ENCODE results near the gene RAB3C.

Gene RAB3C

DNA sequence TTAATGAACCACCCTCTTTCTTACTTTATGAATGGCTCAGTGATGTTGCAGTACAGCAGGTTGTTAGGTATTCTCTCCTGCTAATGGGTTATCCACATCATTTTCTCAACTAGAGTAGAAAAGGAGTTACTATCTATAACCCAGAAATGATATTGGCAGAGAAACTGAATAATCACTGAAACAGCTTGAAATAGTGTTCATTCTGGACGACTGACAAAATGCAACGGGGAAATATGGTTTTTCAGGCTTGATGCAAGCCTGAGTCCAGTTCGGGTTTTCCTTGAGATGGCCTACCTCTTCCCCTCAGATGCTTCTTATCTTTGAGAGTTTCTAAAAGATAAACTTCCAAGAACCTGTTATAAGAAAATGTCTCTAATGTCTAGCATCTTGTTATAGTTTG, 187.3 kb downstream of the RAB3C start:
- Histone ChIP-seq H3K9ac (ENCODE audit: low read length) (no peak overlapping the region), H3K36me3 (replicated peaks; ENCODE audit: insufficient read depth, low read length) (no peaks in the 10 kb centered on the region), H3K4me1 (ENCODE audit: low read length) (no peaks in the 10 kb centered on the region), H3K9me2 (replicated peaks; ENCODE audit: insufficient read depth, low read length) (no peaks in the 10 kb centered on the region), H3K27me3 (replicated peaks; ENCODE audit: insufficient read depth, low read length) (no peaks in the 10 kb centered on the region), H3K9me3 (replicated peaks; ENCODE audit: insufficient read depth, low read length) (no peaks in the 10 kb centered on the region), H3F3A (ENCODE audit: insufficient read depth, low read length) (no peaks in the 10 kb centered on the region), H4K20me1 (ENCODE audit: insufficient read depth, low read length) (no peaks in the 10 kb centered on the region), H3K4me3 (ENCODE audit: low read length) (no peak overlapping the region), H3K4me2 (ENCODE audit: low read depth, low read length) (no peak overlapping the region), H3K27ac (ENCODE audit: low read length) (no peak overlapping the region), H2AFZ (ENCODE audit: low read length) (no peak overlapping the region), H3K79me2 (ENCODE audit: low read length) (no peaks in the 10 kb centered on the region)
- no peak for DNase-seq
- no peak for TF ChIP-seq EZH2 (optimal IDR thresholded peaks at IDR 0.05; ENCODE audit: low read depth, low read length)
- no peak for TF ChIP-seq EZH2phosphoT487 (IDR thresholded peaks at IDR 0.05; ENCODE audit: low read length)
- TF ChIP-seq, protein P1, sequence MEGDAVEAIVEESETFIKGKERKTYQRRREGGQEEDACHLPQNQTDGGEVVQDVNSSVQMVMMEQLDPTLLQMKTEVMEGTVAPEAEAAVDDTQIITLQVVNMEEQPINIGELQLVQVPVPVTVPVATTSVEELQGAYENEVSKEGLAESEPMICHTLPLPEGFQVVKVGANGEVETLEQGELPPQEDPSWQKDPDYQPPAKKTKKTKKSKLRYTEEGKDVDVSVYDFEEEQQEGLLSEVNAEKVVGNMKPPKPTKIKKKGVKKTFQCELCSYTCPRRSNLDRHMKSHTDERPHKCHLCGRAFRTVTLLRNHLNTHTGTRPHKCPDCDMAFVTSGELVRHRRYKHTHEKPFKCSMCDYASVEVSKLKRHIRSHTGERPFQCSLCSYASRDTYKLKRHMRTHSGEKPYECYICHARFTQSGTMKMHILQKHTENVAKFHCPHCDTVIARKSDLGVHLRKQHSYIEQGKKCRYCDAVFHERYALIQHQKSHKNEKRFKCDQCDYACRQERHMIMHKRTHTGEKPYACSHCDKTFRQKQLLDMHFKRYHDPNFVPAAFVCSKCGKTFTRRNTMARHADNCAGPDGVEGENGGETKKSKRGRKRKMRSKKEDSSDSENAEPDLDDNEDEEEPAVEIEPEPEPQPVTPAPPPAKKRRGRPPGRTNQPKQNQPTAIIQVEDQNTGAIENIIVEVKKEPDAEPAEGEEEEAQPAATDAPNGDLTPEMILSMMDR (IDR thresholded peaks at IDR 0.05; ENCODE audit: low read length): no peak

DNA sequence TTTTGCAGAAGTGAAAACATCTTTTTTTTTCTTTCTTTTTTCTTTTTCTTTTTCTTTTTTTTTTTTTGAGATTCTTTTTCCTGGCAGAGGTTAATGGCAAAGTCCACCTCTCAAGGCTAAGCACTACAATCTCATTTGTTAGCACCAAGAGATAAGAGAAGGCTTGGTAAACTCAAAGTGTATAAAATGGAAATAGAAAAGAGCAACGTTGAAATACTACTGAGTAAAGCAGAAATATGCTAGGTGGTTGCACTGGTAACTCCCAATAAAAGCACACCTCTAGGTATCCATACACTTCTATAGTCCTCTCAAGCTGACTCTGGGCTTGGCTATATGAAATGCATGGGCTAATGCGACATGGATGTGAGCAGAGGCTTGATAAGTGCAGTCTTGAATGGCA, 188.9 kb downstream of the RAB3C start:
- Histone ChIP-seq H4K20me1 (ENCODE audit: insufficient read depth, low read length) (no peaks in the 10 kb centered on the region), H3K9me2 (replicated peaks; ENCODE audit: insufficient read depth, low read length) (no peaks in the 10 kb centered on the region), H3K27ac (ENCODE audit: low read length) (no peak overlapping the region), H3K4me3 (ENCODE audit: low read length) (no peak overlapping the region), H3K27me3 (replicated peaks; ENCODE audit: insufficient read depth, low read length) (no peaks in the 10 kb centered on the region), H3K4me1 (ENCODE audit: low read length) (no peaks in the 10 kb centered on the region), H3F3A (ENCODE audit: insufficient read depth, low read length) (no peaks in the 10 kb centered on the region), H3K36me3 (replicated peaks; ENCODE audit: insufficient read depth, low read length) (no peaks in the 10 kb centered on the region), H2AFZ (ENCODE audit: low read length) (no peak overlapping the region), H3K9me3 (replicated peaks; ENCODE audit: insufficient read depth, low read length) (no peaks in the 10 kb centered on the region), H3K9ac (ENCODE audit: low read length) (no peak overlapping the region), H3K4me2 (ENCODE audit: low read depth, low read length) (no peak overlapping the region), H3K79me2 (ENCODE audit: low read length) (no peaks in the 10 kb centered on the region)
- TF ChIP-seq, protein P1 (IDR thresholded peaks at IDR 0.05; ENCODE audit: low read length): no peak
- TF ChIP-seq EZH2 (optimal IDR thresholded peaks at IDR 0.05; ENCODE audit: low read depth, low read length): no peak
- TF ChIP-seq EZH2phosphoT487 (IDR thresholded peaks at IDR 0.05; ENCODE audit: low read length): no peak
- no peak for DNase-seq

DNA sequence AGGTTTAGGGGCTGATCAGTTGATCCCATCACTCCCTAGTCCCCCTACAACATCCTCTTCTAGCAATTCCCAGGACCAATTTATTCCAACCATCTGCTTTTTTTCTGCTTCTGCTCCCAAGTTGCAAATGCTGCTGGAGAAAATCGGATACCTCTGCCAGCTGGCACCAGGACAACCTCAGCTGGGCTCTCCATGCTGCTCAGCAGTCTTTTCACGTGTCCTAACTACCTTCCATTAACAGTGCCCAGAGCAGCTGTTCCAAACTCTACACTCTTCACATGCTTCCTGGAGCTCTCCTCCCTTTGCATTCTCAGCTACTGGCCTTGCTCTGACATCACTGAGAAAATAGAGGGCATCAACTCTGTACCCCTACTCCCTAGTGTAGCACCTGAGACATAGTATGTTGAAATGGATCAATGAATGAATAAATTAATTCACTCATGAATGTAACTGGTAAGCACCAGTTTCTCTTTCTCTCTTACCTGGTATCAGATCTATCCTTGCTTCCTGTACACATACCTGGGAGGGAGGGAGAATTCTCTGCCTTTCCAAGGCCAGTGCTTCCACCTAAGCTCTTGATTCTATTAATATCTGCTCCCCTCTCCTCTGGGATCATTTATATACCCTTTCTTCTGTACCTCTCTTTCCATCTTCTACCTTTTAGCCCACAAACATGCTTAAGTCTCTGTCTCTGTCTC, 191.0 kb downstream of the RAB3C start:
- no peaks in the 10 kb centered on the region for H4K20me1 ChIP-seq (ENCODE audit: insufficient read depth, low read length)
- H3K9me2 ChIP-seq (replicated peaks; ENCODE audit: insufficient read depth, low read length): no peaks in the 10 kb centered on the region
- H3F3A ChIP-seq (ENCODE audit: insufficient read depth, low read length): no peaks in the 10 kb centered on the region
- no peak overlapping the region for H3K4me2 ChIP-seq (ENCODE audit: low read depth, low read length)
- DNase-seq: no peak
- H2AFZ ChIP-seq (ENCODE audit: low read length): no peak overlapping the region
- TF ChIP-seq EZH2phosphoT487 (IDR thresholded peaks at IDR 0.05; ENCODE audit: low read length) (no peak), EZH2 (optimal IDR thresholded peaks at IDR 0.05; ENCODE audit: low read depth, low read length) (no peak)
- TF ChIP-seq, protein P1 (IDR thresholded peaks at IDR 0.05; ENCODE audit: low read length): no peak
- H3K4me1 ChIP-seq (ENCODE audit: low read length): no peaks in the 10 kb centered on the region
- no peaks in the 10 kb centered on the region for H3K9me3 ChIP-seq (replicated peaks; ENCODE audit: insufficient read depth, low read length)
- H3K27ac ChIP-seq (ENCODE audit: low read length): no peak overlapping the region
- H3K79me2 ChIP-seq (ENCODE audit: low read length): no peaks in the 10 kb centered on the region
- no peak overlapping the region for H3K9ac ChIP-seq (ENCODE audit: low read length)
- H3K4me3 ChIP-seq (ENCODE audit: low read length): no peak overlapping the region
- H3K27me3 ChIP-seq (replicated peaks; ENCODE audit: insufficient read depth, low read length): no peaks in the 10 kb centered on the region
- no peaks in the 10 kb centered on the region for H3K36me3 ChIP-seq (replicated peaks; ENCODE audit: insufficient read depth, low read length)
